B cell (primary cell): ENCODE measurements around the gene HPD. TPM values are rescaled to one million over a fixed set of nuclear protein-coding genes. Genes with fewer than 3 reads are reported as not detected.

Experiments used
- ATAC-seq: fragments of 200-7000 bp; cut with Tn5 transposase; one replicate; pipeline ENCODE4 v1.10.0; 2021; ENCODE audit warnings: low read depth, mild to moderate bottlenecking, moderate number of reproducible peaks, moderate library complexity
- CTCF ChIA-PET: fragments of 350-600 bp; sonication (Branson Sonifier 250); formaldehyde crosslinking; loops from one replicate; lab custom pipeline; 2021; ENCODE audit warnings: antibody characterized with exemption, inconsistent platforms; lab: Charles Lee
- POLR2A ChIA-PET: fragments of 350-600 bp; sonication (Branson Sonifier 250); formaldehyde crosslinking; loops from one replicate; lab custom pipeline; 2021; ENCODE audit warnings: antibody characterized with exemption; lab: Charles Lee
- DNase-seq: peaks from one replicate; pipeline ENCODE4 v3.0.0; 2013
- H2AFZ ChIP-seq: 2 replicates; pipeline ENCODE4 v1.6.1; 2012; ENCODE audit warnings: mild to moderate bottlenecking, low read depth, low read length; ENCODE audit not compliant: insufficient read depth, poor library complexity, severe bottlenecking
- H3K27ac ChIP-seq, 2 donors: 1 replicate in 1 of 2; 2 replicates in 1 of 2; pipeline ENCODE4 v1.5.1; 2012 to 2013; ENCODE audit warnings: low read length in 2 of 2, mild to moderate bottlenecking in 2 of 2, moderate library complexity in 1 of 2
- H3K27me3 ChIP-seq, 4 experiments: fragments of 200-600 bp in 1 of 4; sonication (generic) in 1 of 4; replicated peaks in 1 of 4; 1 replicate in 2 of 4; 2 replicates in 2 of 4; pipeline versions ENCODE4 v1.6.1 to v1.7.0; 2013 to 2016; ENCODE audit warnings: low read length in 3 of 4, mild to moderate bottlenecking in 2 of 4, mixed read lengths in 1 of 4, moderate library complexity in 1 of 4; ENCODE audit not compliant: insufficient read depth in 4 of 4, control insufficient read depth in 3 of 4; ENCODE audit errors: control extremely low read depth in 1 of 4
- H3K36me3 ChIP-seq, 2 experiments: replicated peaks in 1 of 2; 1 replicate in 1 of 2; 2 replicates in 1 of 2; pipeline versions ENCODE4 v1.6.1 to v1.7.1; 2013; ENCODE audit warnings: low read length in 1 of 2; ENCODE audit not compliant: insufficient read depth in 2 of 2, control insufficient read depth in 1 of 2; ENCODE audit errors: control extremely low read depth in 1 of 2, extremely low read depth in 1 of 2
- H3K4me1 ChIP-seq, 2 donors: fragments of 200-600 bp in 1 of 2; sonication (generic) in 1 of 2; 1 replicate in 1 of 2; 2 replicates in 1 of 2; pipeline versions ENCODE4 v1.5.1 to v1.6.1; 2013 to 2017; ENCODE audit warnings: low read length in 2 of 2; ENCODE audit not compliant: control insufficient read depth in 2 of 2, insufficient read depth in 2 of 2
- H3K4me2 ChIP-seq: replicated peaks from 2 replicates; pipeline ENCODE3; 2012; ENCODE audit warnings: mild to moderate bottlenecking, low read depth, low read length; ENCODE audit not compliant: poor library complexity, severe bottlenecking
- H3K4me3 ChIP-seq, 5 experiments: fragments of 200-600 bp in 1 of 5; sonication (generic) in 1 of 5; 1 replicate in 3 of 5; 2 replicates in 2 of 5; pipeline versions ENCODE4 v1.5.1 to v1.7.0; 2011 to 2016; ENCODE audit warnings: low read length in 4 of 5, mild to moderate bottlenecking in 4 of 5, low read depth in 2 of 5, control low read depth in 1 of 5, moderate library complexity in 1 of 5; ENCODE audit not compliant: insufficient read depth in 1 of 5; ENCODE audit errors: control extremely low read depth in 1 of 5, extremely low read depth in 1 of 5
- H3K79me2 ChIP-seq: fragments of 200-600 bp; sonication (generic); one replicate; pipeline ENCODE4 v1.6.0; 2016; ENCODE audit warnings: low read length; ENCODE audit not compliant: control insufficient read depth, insufficient read depth
- H3K9ac ChIP-seq: fragments of 200-600 bp; sonication (generic); 2 replicates; pipeline ENCODE4 v1.6.1; 2017; ENCODE audit warnings: mild to moderate bottlenecking, low read length, moderate library complexity
- H3K9me3 ChIP-seq, 3 donors: one replicate each; pipeline versions ENCODE4 v1.6.1 to v1.7.1; 2013; ENCODE audit warnings: low read length in 2 of 3; ENCODE audit not compliant: control insufficient read depth in 2 of 3, insufficient read depth in 1 of 3; ENCODE audit errors: control extremely low read depth in 1 of 3
- H4K20me1 ChIP-seq: 2 replicates; pipeline ENCODE4 v1.6.0; 2012; ENCODE audit warnings: mild to moderate bottlenecking, low read length; ENCODE audit not compliant: insufficient read depth, control insufficient read depth, poor library complexity, severe bottlenecking
- H3K27ac Mint-ChIP-seq: one replicate; pipeline ENCODE4 v1.8.0; 2021; ENCODE audit warnings: mixed read lengths
- H3K27me3 Mint-ChIP-seq: one replicate; pipeline ENCODE4 v1.8.0; 2021; ENCODE audit warnings: mixed read lengths
- H3K4me1 Mint-ChIP-seq: one replicate; pipeline ENCODE4 v1.8.0; 2021; ENCODE audit warnings: mixed read lengths
- H3K4me3 Mint-ChIP-seq: one replicate; pipeline ENCODE4 v1.8.0; 2021; ENCODE audit warnings: mixed read lengths
- H3K9me3 Mint-ChIP-seq: one replicate; pipeline ENCODE4 v1.8.0; 2022; ENCODE audit warnings: mixed read lengths; ENCODE audit not compliant: insufficient read depth
- EZH2 ChIP-seq: IDR thresholded peaks from 2 replicates; pipeline ENCODE4 v1.6.1; 2012; ENCODE audit warnings: borderline replicate concordance, low read depth, mild to moderate bottlenecking, moderate library complexity, low read length; ENCODE audit not compliant: insufficient read depth, poor library complexity, severe bottlenecking
- WGBS: methylation state at CpG from one replicate; pipeline ENCODE4 v1.1.5; 2013; ENCODE audit warnings: missing lambda C conversion rate; ENCODE audit not compliant: insufficient coverage; 5-methylcytosine and 5-hydroxymethylcytosine counted together
- intact Hi-C: fragments of 100-400 bp; cut with micrococcal nuclease; formaldehyde crosslinking; loops from one replicate; pipeline ENCODE4 v1.10.0; 2022
- polyA plus RNA-seq: library from polyadenylated mRNA; depleted of rRNA; stranded (reverse); fragments of >200 nt; gene quantifications from 2 replicates; pipeline ENCODE4 v1.2.3, GENCODE V29; 2012
- total RNA-seq, 2 donors: library from RNA; stranded (reverse); fragments of 120-200 nt in 1 of 2; gene quantifications; 1 replicate in 1 of 2; 2 replicates in 1 of 2; pipeline versions ENCODE4 v1.2.3 to v1.2.4, GENCODE V29; 2013 to 2022
- TF ChIP-seq, protein P1 (sequence below): fragments of 200-600 bp; IDR thresholded peaks from one replicate; pipeline ENCODE4 v1.8.0; 2022; ENCODE audit warnings: antibody characterized with exemption, mild to moderate bottlenecking

Gene HPD
- total and polyA plus RNA-seq, 2 donors (not counting 1 experiment from before 2014, with no cell fraction given) = not detected

DNA sequence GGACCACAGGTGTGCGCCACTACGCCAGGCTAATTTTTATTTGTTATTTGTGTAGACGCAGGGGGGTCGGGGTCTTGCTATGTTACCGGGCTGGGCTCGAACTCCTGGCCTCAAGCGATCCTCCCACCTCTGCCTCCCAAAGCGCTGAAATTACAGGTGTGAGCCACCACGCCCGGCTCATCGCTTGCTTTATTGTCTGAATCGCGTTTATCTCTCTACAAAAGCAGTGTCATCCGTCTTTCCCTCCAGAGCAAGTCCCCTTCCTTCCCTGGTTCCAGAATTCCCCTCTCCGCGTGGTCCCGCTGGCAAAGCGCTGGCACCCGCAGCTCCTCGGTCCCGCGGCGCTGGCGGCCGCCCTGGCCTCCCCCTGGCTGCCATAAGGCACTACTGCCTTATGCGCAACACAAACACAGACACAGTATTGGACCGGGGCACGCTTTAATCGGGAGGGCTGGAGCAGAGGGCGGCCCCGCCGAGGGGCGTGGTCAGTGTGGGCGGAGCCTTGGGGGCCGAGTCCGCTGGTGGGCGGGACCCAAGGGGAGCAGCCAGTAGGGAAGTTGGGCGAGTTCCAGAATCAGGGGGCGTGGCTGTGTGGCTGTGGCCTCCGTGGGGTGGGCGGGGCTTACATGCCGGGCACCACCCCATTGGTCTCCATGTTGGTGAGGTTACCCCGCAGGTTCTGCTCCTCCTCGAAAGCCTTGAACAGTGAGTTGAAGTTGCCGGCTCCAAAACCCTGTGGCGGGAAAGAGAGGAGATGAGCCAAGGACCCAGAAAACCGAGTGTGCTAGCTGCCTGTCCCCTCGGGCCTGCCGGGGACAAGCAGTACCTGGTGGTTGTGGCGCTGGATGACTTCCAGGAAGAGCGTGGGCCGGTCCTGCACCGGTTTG is 19.3 kb downstream of the HPD start:
- Histone ChIP-seq H2AFZ (peak overlapping the region; percentile 89), H3K4me2 (peak overlapping the region; percentile 89), H3K9ac (peak overlapping the region; percentile 70), H3K4me1 (peaks cover 7 to 16% of the 10 kb centered on the region in 2 donors), H4K20me1 (no peaks in the 10 kb centered on the region), H3K27ac (peak overlapping the region in 1 of 2 donors; percentile 56), H3K4me3 (peak overlapping the region; percentile 65 to 90 (median 78)), H3K79me2 (no peaks in the 10 kb centered on the region), H3K36me3 (no peaks in the 10 kb centered on the region), H3K27me3 (no peaks in the 10 kb centered on the region), H3K9me3 (no peaks in the 10 kb centered on the region)
- TF ChIP-seq, protein P1, sequence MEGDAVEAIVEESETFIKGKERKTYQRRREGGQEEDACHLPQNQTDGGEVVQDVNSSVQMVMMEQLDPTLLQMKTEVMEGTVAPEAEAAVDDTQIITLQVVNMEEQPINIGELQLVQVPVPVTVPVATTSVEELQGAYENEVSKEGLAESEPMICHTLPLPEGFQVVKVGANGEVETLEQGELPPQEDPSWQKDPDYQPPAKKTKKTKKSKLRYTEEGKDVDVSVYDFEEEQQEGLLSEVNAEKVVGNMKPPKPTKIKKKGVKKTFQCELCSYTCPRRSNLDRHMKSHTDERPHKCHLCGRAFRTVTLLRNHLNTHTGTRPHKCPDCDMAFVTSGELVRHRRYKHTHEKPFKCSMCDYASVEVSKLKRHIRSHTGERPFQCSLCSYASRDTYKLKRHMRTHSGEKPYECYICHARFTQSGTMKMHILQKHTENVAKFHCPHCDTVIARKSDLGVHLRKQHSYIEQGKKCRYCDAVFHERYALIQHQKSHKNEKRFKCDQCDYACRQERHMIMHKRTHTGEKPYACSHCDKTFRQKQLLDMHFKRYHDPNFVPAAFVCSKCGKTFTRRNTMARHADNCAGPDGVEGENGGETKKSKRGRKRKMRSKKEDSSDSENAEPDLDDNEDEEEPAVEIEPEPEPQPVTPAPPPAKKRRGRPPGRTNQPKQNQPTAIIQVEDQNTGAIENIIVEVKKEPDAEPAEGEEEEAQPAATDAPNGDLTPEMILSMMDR = peak; percentile 13
- TF ChIP-seq EZH2 = no peak
- peak; percentile 99 for ATAC-seq
- ChIA-PET POLR2A (interaction anchor here (0.5 to 1.0 kb wide), 4 partner anchors 45 to 427 kb away, joined by 3 to 5 read pairs (median 4); no protein-coding TSS in a partner anchor), CTCF (interaction anchor here (0.6 to 6.2 kb wide), 3 partner anchors 44 to 241 kb away, joined by 3 to 38 read pairs (median 3); partner anchors contain the start of gene RHOF)
- H3K27me3 Mint-ChIP-seq = no peaks in the 10 kb centered on the region
- peak; percentile 99 for DNase-seq
- peaks cover 18% of the 10 kb centered on the region for H3K4me1 Mint-ChIP-seq
- no peaks in the 10 kb centered on the region for H3K9me3 Mint-ChIP-seq
- 7% methylated on average over 49 of the region's 53 CpGs for WGBS
- H3K27ac Mint-ChIP-seq = peak overlapping the region; percentile 91
- intact Hi-C loops = loop anchor here (1.0 kb wide), 5 partner anchors 36 to 152 kb away; partner anchors contain the start of genes PSMD9 and TMEM120B
- peak overlapping the region; percentile 99 for H3K4me3 Mint-ChIP-seq
